Upper lobe of left lung (tissue), 4 donors: ENCODE measurements around the gene ADAMTSL3.

Experiments
- CTCF ChIP-seq, 6 experiments: fragments of 450-650 bp in 4 of 6; fragments of 200-600 bp in 2 of 6; sonication (generic) in 2 of 6; IDR thresholded peaks; one replicate each; pipeline ENCODE4 v1.5.1; 2016 to 2019; ENCODE audit warnings: antibody characterized with exemption in 6 of 6
- POLR2A ChIP-seq, 4 donors: fragments of 450-650 bp; IDR thresholded peaks; one replicate each; pipeline ENCODE4 v1.5.1; 2016 to 2017; ENCODE audit warnings: antibody characterized with exemption in 4 of 4, mild to moderate bottlenecking in 2 of 4

DNA sequence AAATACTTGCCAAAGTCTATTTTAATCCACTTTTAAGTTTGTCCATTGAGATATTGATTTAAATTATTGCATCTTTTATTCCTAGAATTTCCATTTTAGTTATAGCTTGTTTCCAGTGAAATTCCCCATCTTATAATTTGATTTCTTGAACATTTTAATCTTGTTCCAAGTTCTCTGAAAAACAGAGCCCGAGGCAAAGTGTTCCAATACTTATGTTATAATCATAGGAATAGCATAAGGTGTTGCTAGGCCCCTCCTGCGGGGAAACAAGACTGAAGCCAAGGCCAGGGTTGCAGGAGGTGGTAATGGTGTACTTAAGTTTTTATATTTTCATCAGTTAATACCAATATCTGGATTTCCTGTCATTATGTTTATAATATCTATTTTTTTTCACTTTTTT lies 226.6 kb downstream of the ADAMTSL3 start:
- TF ChIP-seq POLR2A (IDR thresholded peaks at IDR 0.05) = no peak
- TF ChIP-seq CTCF (IDR thresholded peaks at IDR 0.05) = no peak
